Endothelial cell (in vitro differentiated cells): ENCODE measurements around the gene CLDN5. TPM values are rescaled to one million over a fixed set of nuclear protein-coding genes. Genes with fewer than 3 reads are reported as not detected.
A peak's percentile ranks its signal among the peaks of the same experiment; 100 is the strongest.

Experiments used
- DNase-seq: peaks from one replicate; pipeline ENCODE4 v3.0.0; 2021; ENCODE audit warnings: low spot score
- H3K27ac Mint-ChIP-seq: one replicate; pipeline ENCODE4 v1.8.0; 2021; ENCODE audit warnings: mixed read lengths, inconsistent platforms; ENCODE audit not compliant: unreplicated experiment
- H3K27me3 Mint-ChIP-seq: one replicate; pipeline ENCODE4 v1.8.0; 2021; ENCODE audit warnings: mild to moderate bottlenecking, moderate library complexity, mixed read lengths, inconsistent platforms; ENCODE audit not compliant: unreplicated experiment
- H3K36me3 Mint-ChIP-seq: one replicate; pipeline ENCODE4 v1.8.0; 2021; ENCODE audit warnings: mild to moderate bottlenecking, low read depth, mixed read lengths, inconsistent platforms; ENCODE audit not compliant: unreplicated experiment
- H3K4me1 Mint-ChIP-seq: one replicate; pipeline ENCODE4 v1.8.0; 2021; ENCODE audit warnings: mild to moderate bottlenecking, mixed read lengths, inconsistent platforms; ENCODE audit not compliant: unreplicated experiment
- H3K4me3 Mint-ChIP-seq: one replicate; pipeline ENCODE4 v1.8.0; 2021; ENCODE audit warnings: mild to moderate bottlenecking, mixed read lengths, inconsistent platforms; ENCODE audit not compliant: unreplicated experiment
- H3K9me3 Mint-ChIP-seq: one replicate; pipeline ENCODE4 v1.8.0; 2021; ENCODE audit warnings: mixed read lengths, inconsistent platforms; ENCODE audit not compliant: unreplicated experiment
- total RNA-seq: library from RNA; stranded (reverse); fragmentation: NEBNext Ultra II Directional; extraction: Animal tissue kit (Norgen Biotek cat#: 25700); gene quantifications from one replicate; pipeline ENCODE4 v1.2.1, GENCODE V29; 2021; ENCODE audit not compliant: unreplicated experiment
- TF ChIP-seq, protein P1 (sequence below): fragments of 200-600 bp; sonication (generic); IDR thresholded peaks from one replicate; pipeline ENCODE4 v1.5.0; 2021; ENCODE audit warnings: antibody characterized with exemption; ENCODE audit not compliant: unreplicated experiment

The CLDN5 gene
- total RNA-seq, 1 donor from 2014 or later = 108 TPM

DNA sequence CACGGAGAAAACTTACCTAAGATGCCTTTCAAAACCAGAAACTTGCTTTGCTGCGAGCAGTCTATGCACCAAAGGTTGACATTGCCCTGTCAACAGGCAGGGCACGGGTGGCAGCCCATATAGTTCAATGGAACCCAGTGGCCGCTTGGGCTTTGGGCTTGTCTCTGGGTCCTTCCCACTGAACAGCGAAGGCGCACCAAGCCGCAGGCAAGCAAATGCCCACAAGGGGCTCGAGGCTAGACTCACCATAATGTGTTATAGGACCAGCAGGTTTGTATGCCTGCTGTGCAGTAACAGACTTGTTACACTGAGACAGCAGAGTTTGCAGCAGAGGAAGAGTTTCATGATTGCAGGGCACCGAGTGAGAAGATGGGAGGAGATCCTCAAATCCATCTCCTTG, 20.3 kb downstream of the CLDN5 start:
- no peak overlapping the region for H3K4me3 Mint-ChIP-seq
- no peaks in the 10 kb centered on the region for H3K9me3 Mint-ChIP-seq
- H3K27ac Mint-ChIP-seq = no peak overlapping the region
- TF ChIP-seq, protein P1, sequence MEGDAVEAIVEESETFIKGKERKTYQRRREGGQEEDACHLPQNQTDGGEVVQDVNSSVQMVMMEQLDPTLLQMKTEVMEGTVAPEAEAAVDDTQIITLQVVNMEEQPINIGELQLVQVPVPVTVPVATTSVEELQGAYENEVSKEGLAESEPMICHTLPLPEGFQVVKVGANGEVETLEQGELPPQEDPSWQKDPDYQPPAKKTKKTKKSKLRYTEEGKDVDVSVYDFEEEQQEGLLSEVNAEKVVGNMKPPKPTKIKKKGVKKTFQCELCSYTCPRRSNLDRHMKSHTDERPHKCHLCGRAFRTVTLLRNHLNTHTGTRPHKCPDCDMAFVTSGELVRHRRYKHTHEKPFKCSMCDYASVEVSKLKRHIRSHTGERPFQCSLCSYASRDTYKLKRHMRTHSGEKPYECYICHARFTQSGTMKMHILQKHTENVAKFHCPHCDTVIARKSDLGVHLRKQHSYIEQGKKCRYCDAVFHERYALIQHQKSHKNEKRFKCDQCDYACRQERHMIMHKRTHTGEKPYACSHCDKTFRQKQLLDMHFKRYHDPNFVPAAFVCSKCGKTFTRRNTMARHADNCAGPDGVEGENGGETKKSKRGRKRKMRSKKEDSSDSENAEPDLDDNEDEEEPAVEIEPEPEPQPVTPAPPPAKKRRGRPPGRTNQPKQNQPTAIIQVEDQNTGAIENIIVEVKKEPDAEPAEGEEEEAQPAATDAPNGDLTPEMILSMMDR = peak; percentile 39
- H3K27me3 Mint-ChIP-seq = peaks cover 5% of the 10 kb centered on the region
- H3K4me1 Mint-ChIP-seq = no peaks in the 10 kb centered on the region
- no peaks in the 10 kb centered on the region for H3K36me3 Mint-ChIP-seq
- DNase-seq = peak; percentile 33

DNA sequence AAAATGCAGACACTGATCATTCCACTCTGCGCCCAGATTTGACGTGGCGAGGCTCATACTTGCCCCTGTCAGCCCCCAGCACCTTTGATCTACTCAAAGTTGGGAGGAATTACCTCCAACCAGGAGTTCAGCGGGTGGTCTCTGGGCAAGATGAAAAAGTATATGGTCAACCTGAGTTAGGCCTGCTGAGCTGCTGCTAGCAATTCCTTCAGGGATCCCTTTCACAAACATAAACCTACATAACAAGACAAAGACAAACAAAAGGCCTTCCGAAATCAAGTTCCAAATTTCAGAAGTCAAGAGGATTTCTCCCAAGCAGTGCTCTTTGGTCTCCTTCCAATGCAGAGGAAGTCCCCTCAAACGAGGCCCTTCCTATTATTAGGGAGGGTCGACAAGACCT, 20.8 kb downstream of the CLDN5 start:
- Mint-ChIP-seq H3K36me3 (no peaks in the 10 kb centered on the region), H3K9me3 (no peaks in the 10 kb centered on the region), H3K27ac (no peak overlapping the region), H3K4me1 (no peaks in the 10 kb centered on the region), H3K27me3 (peaks cover 5% of the 10 kb centered on the region), H3K4me3 (no peak overlapping the region)
- no peak for DNase-seq
- TF ChIP-seq, protein P1 = no peak

DNA sequence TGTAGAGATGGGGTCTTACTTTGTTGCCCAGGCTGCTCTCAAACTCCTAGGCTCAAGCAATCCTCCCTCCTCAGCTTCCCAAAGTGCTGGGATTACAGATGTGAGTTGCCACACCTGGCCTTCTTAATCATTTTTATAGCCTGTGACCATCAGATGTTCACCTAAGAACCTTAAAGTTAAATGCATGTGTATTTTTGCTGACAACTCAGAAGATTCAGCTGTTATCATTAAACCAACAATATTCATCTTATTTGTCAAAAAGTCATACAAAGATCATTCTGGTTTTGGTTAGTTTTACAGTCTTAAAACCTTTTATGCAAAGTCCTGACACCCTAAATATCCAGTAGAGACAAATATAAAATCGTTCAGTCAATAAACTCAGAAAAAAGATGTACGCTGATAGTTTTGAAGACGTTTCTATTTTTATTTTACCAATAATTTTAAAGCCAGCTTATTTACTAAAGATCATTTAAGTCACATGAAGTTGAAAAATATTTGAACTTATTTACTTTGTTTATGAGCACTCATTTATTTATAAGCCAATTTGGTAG, 22.2 kb downstream of the CLDN5 start:
- Mint-ChIP-seq H3K27ac (no peak overlapping the region), H3K4me3 (no peak overlapping the region), H3K4me1 (no peaks in the 10 kb centered on the region), H3K27me3 (peaks cover 4% of the 10 kb centered on the region), H3K36me3 (no peaks in the 10 kb centered on the region), H3K9me3 (no peaks in the 10 kb centered on the region)
- TF ChIP-seq, protein P1 = no peak
- no peak for DNase-seq

DNA sequence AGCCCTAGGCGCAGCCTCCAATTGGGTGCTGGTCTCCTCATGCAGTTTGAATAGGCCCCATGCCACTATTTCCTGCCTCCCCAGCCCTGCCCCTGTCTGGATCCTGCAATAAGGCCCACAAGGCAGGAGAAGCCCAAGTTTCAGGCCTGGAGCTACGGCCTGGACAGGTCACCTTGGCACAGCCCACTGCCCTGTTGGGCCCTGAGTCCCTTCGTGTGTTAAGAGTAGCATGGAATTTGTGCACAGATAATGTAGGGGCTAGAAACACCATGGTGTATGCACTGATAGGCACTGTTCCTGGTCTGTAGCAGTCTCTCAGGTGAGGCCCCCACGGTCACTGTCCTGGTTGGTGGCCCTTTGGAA, 24.3 kb downstream of the CLDN5 start:
- no peaks in the 10 kb centered on the region for H3K9me3 Mint-ChIP-seq
- peaks cover 4% of the 10 kb centered on the region for H3K27me3 Mint-ChIP-seq
- H3K4me3 Mint-ChIP-seq = no peak overlapping the region
- no peak overlapping the region for H3K27ac Mint-ChIP-seq
- H3K36me3 Mint-ChIP-seq = no peaks in the 10 kb centered on the region
- no peaks in the 10 kb centered on the region for H3K4me1 Mint-ChIP-seq
- TF ChIP-seq, protein P1 = no peak
- DNase-seq = no peak

DNA sequence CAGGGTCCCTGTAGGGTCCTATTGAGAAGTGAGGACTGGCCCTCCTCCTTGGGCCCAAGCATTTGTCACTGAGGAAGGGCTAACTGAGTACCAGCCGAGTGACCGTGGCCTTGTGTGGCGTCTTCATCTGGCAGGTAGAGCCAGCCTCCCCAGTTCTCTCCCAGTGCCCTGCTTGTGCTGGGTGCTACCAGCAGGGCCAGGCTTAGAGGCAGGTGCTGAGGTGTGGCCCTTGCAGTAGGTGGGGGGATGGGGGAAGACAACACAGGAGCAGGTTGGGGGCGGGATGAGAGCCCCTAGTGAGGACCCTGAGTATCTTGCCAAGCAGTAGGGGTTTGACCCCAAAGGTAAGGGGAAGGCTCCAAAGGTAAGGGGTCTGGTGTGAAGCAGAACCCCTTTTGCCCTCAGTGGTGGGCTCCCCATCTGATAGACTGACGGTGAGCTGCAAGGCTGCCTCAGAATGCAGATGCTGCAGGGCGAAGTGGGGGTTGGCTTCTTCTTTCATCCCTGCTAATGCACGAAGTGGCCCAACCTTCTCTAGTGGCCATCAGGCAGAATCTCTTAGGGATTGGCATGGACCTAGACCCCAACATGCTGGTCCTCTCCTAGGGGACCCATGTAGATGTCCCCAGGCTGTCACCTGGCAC, 24.9 kb downstream of the CLDN5 start:
- TF ChIP-seq, protein P1 = no peak
- Mint-ChIP-seq H3K27me3 (peaks cover 4% of the 10 kb centered on the region), H3K4me1 (no peaks in the 10 kb centered on the region), H3K9me3 (no peaks in the 10 kb centered on the region), H3K27ac (no peak overlapping the region), H3K4me3 (no peak overlapping the region), H3K36me3 (no peaks in the 10 kb centered on the region)
- no peak for DNase-seq
